Measurements from ENCODE around the gene MDK.
"Not testable (repeated sequence)": the region's sequence is repeated elsewhere in the genome, so short reads cannot be mapped to it uniquely, and the experiment has no call there.

Gene MDK

GRCh38 chr11:46367244-46367915 is 14.1 kb upstream of the MDK start:
- DNase-seq: peak; percentile 77
- no peak overlapping the region for H3K4me3 ChIP-seq (ENCODE audit: low read depth, low read length)
- H3K27ac ChIP-seq: peak overlapping the region; percentile 53
- H3K9me3 ChIP-seq (ENCODE audit: severe bottlenecking): no peaks in the 10 kb centered on the region
- H3K27me3 ChIP-seq (ENCODE audit: insufficient read depth, low read depth, severe bottlenecking): no peaks in the 10 kb centered on the region
- TF ChIP-seq CTCF (IDR thresholded peaks at IDR 0.05; ENCODE audit: low read depth, low read length): peak; percentile 92
- peaks cover 41% of the 10 kb centered on the region for H3K36me3 ChIP-seq

GRCh38 chr11:46367916-46368267 is 13.6 kb upstream of the MDK start:
- TF ChIP-seq CTCF (IDR thresholded peaks at IDR 0.05; ENCODE audit: low read depth, low read length): no peak
- DNase-seq: no peak
- Histone ChIP-seq H3K27ac (no peak overlapping the region), H3K9me3 (ENCODE audit: severe bottlenecking) (no peaks in the 10 kb centered on the region), H3K4me3 (ENCODE audit: low read depth, low read length) (no peak overlapping the region), H3K27me3 (ENCODE audit: insufficient read depth, low read depth, severe bottlenecking) (no peaks in the 10 kb centered on the region), H3K36me3 (peaks cover 43% of the 10 kb centered on the region)

GRCh38 chr11:46369458-46370152 is 11.9 kb upstream of the MDK start:
- DNase-seq: peak; percentile 91
- H3K9me3 ChIP-seq (ENCODE audit: severe bottlenecking): no peaks in the 10 kb centered on the region
- no peaks in the 10 kb centered on the region for H3K27me3 ChIP-seq (ENCODE audit: insufficient read depth, low read depth, severe bottlenecking)
- TF ChIP-seq CTCF (IDR thresholded peaks at IDR 0.05; ENCODE audit: low read depth, low read length): peak; percentile 98
- H3K36me3 ChIP-seq: peaks cover 49% of the 10 kb centered on the region
- no peak overlapping the region for H3K4me3 ChIP-seq (ENCODE audit: low read depth, low read length)
- H3K27ac ChIP-seq: peak overlapping the region; percentile 30

- no peak for DNase-seq
- Histone ChIP-seq H3K27ac (peak overlapping the region; percentile 30; the same call in 1 of the 2 replicates), H3K4me3 (ENCODE audit: low read depth, low read length) (no peak overlapping the region), H3K27me3 (ENCODE audit: insufficient read depth, low read depth, severe bottlenecking) (no peaks in the 10 kb centered on the region), H3K9me3 (ENCODE audit: severe bottlenecking) (no peaks in the 10 kb centered on the region), H3K36me3 (peaks cover 55% of the 10 kb centered on the region)
- no peak for TF ChIP-seq CTCF (IDR thresholded peaks at IDR 0.05; ENCODE audit: low read depth, low read length)
Measured at GRCh38 chr11:46370253-46370652, 11.2 kb upstream of the MDK start.

GRCh38 chr11:46371262-46371661 is 10.2 kb upstream of the MDK start:
- H3K27ac ChIP-seq; H3K9me3 ChIP-seq (ENCODE audit: severe bottlenecking); H3K27me3 ChIP-seq (ENCODE audit: insufficient read depth, low read depth, severe bottlenecking); H3K4me3 ChIP-seq (ENCODE audit: low read depth, low read length); DNase-seq: not testable (repeated sequence)
- H3K36me3 ChIP-seq: peaks cover 65% of the 10 kb centered on the region

- no peak for DNase-seq
- H3K27ac ChIP-seq: no peak overlapping the region; the same call in 1 of the 2 replicates
- no peak overlapping the region for H3K4me3 ChIP-seq (ENCODE audit: low read depth, low read length)
- H3K27me3 ChIP-seq (ENCODE audit: insufficient read depth, low read depth, severe bottlenecking): no peaks in the 10 kb centered on the region
- H3K36me3 ChIP-seq: peaks cover 73% of the 10 kb centered on the region
- no peaks in the 10 kb centered on the region for H3K9me3 ChIP-seq (ENCODE audit: severe bottlenecking)
- no peak for TF ChIP-seq CTCF (IDR thresholded peaks at IDR 0.05; ENCODE audit: low read depth, low read length)
Measured at GRCh38 chr11:46372086-46372485, 9.4 kb upstream of the MDK start.

GRCh38 chr11:46372501-46372900 is 9.0 kb upstream of the MDK start:
- not testable (repeated sequence) for DNase-seq; H3K9me3 ChIP-seq (ENCODE audit: severe bottlenecking); H3K27me3 ChIP-seq (ENCODE audit: insufficient read depth, low read depth, severe bottlenecking); H3K4me3 ChIP-seq (ENCODE audit: low read depth, low read length)
- H3K27ac ChIP-seq: peak overlapping the region; percentile 6; the same call in 1 of the 2 replicates
- peaks cover 77% of the 10 kb centered on the region for H3K36me3 ChIP-seq

Measured in WERI-Rb-1 (cell line).